CD4-positive, alpha-beta T cell treated with Interleukin-6 at 100 ng/mL for 8 hours (primary cell): ENCODE measurements around the gene HOXB9.
A peak's percentile ranks its signal among the peaks of the same experiment; 100 is the strongest.

Experiments
- DNase-seq: peaks from one replicate; pipeline ENCODE4 v3.0.0-alpha.2; 2020; ENCODE audit warnings: mixed read lengths, low spot score

The HOXB9 gene

DNA sequence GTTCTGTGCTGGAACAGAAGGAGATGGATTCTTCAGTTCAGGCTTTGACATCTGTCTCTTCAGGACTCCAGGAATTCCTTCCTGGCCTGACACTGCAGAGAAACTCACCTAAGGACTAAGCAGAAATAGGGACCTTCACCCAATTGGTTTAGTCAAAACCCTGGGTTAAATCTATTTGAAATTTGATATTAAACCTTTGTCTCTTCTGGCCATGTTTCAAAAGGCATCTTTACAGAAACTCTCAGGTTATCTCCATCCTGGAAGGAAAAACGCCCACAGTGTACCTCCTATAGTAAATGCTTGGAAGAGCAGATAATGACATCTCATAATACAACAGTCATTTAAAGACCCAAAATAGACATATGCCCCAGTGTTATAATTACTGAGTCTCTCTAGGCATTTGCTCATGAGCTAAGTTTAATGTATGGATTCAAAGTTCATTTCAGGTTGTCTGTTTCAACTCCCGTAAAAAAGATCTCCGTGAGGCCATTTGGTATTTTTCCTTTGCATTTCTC is 42.4 kb downstream of the HOXB9 start:
- DNase-seq, result no peak

DNA sequence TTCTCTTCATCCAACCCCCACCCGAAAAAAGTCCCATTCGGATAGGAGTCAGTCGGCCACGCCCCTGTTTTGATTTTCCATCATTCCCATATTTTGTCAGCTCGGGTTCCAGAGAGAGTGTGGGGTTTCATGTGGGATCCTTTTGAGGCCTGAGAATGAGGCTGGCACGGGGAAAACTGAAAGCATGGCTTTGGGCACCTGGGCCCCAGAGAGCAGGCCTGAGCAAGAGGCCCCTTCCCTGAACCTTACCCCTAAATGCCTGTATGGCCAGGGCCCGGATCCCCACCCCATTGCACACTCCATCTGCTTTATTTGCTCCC is 43.4 kb downstream of the HOXB9 start:
- no peak for DNase-seq

DNA sequence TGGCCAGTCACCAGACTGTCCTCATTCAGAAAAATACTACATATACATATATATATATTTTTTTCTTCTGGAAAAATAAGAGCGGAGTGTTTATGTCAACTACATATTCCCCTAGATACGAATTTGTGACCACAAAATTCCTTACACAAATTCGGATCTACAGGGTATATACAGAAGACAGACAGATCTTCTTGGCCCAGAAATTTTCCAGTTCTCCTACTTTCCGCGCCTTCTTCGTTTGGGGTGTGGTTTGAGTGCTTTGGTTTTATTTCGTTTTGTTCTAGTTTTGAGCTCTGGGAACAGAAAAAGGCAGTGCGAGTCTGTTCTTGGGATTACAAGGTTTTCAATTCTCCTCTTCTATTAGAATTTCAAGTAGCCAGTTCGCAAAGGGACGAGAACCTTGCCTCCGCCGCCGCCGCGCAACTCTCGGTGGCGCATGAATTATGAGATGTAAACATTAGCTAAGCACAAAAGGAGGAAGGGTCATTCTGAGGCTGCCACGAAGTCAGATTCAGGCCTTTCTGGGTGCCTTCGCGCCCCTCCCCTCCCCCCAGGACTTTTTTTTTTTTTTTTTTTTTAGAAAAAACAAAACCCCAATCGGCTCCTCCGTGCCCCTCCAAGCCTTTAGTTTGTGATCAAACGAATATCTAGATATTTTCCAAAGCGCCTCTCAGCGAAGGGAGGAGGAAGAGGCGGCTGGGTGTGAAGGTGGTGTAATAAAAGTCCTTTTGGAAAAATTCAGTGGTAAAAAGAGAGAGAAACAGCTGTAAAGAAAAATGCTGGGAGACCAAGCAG is 46.2 kb downstream of the HOXB9 start:
- no peak for DNase-seq

DNA sequence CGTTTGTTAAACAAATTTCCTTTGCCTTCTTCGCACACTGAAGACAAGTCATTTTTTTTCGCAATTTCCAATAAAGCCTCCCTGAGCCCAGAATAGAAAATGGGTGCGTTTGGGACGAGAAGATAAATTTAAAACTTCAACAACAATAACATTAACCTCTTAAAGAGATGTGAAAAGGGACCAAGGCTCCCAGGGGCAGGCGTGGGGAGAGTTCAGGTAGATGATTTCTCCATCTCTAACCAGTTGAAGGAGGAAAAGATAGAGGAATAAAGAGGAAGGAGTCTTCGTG is 46.7 kb downstream of the HOXB9 start:
- no peak for DNase-seq

DNA sequence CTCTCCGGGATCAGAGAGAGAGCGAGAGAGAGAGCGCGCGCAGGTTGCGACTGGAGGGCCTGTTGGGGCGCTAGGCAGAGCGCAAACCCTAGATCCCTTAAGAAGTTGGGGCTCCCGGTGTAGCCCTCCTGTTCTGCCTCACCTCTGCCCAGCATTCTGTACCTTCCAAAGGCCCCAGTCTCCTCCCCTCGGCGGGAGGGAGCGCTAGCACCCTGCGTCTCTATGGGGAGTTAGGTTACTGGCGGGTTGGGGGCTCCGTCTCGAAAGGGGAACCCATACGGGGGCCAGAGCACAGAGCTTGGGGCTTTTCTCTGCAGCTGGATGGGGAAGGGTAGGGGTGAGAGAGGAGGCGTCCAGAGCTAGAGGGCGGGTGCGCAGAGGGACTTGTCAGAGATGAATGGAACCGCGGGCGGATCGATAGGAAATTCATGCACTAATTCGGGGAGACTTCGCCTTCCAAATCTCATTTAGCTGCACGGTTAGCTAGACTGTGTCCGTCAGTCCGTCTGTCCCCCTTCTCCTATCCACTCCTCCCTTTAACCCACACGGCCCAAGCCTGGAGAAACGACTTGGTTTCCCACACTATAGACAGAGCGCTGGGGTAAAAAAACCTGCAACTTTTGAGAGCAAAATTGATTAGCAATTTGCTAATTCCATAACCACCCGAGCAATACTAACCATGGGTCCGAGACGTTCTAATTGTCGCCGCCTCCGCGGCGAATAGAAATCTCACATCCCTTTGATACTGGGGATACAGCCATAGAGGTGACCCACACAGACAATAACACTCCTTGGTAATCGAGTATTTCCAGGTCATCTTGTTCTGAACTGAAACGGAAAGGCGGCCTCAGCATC is 47.3 kb downstream of the HOXB9 start:
- DNase-seq, result no peak

DNA sequence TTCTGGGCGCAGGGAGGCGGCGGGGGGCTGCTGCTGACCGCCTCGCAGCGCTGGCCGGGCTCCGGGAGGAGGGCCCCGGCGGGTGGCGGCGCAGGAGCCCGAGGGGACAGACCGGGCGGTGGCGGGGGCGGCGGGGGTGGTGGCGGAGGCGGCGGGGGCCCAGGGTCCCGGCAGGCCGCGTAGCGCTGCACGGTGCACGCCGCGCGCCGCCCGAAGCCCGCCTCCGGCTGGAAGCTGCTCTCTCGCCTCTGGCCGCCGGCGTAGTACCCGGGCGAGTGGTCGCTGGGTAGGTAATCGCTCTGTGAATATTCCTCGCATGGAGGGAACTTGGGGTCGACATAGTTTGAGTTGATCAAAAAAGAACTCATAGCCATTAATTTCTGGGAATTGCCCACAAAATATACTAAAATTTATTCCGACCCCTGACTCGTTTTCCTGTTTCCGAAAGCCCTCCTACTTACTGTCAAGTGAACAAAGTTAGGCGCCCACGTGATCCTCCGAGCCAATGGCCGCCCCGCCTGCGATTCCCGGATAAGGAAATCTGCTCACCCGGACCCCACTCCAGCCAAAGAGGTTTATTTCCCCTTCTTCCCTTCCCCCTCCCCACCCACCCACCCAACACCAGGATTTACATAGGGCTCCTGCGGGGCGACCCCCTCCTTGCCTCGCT is 48.1 kb downstream of the HOXB9 start, which contains the start of gene HOXB4:
TSS of gene HOXB4 (minus strand) at position 405 of the 670 bp plus-strand sequence. CDS start at position 374, 31 bp downstream.
- peak; percentile 68 for DNase-seq

DNA sequence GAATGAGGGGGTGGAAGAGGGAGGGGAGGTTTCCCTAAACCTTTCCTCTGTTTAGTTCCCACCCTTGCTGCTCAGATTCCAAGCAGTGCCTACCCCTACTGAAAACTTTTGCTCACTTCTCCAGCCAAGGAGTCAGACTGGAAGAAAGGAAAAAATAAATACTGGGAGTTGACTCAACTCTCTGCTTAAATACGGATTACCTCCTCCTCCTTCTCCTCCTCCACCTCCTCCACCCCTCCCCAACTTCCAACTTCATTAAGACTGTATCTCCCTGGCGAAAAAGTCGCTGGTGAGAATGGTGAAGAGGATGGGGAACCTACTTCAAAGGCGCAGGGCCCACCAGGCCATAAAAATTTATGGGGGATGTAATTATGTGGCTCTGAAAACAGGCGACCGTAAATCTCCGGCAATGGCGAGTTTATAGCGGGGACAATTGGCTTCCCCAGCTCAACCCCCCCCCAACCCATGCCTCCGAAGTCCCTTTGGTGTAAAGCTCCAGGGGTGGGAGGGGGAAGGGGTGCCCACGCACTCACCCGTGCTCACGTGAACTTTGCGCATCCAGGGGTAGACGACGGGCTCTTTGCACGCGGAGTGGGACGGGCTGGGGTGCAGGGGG is 48.7 kb downstream of the HOXB9 start:
- no peak for DNase-seq

DNA sequence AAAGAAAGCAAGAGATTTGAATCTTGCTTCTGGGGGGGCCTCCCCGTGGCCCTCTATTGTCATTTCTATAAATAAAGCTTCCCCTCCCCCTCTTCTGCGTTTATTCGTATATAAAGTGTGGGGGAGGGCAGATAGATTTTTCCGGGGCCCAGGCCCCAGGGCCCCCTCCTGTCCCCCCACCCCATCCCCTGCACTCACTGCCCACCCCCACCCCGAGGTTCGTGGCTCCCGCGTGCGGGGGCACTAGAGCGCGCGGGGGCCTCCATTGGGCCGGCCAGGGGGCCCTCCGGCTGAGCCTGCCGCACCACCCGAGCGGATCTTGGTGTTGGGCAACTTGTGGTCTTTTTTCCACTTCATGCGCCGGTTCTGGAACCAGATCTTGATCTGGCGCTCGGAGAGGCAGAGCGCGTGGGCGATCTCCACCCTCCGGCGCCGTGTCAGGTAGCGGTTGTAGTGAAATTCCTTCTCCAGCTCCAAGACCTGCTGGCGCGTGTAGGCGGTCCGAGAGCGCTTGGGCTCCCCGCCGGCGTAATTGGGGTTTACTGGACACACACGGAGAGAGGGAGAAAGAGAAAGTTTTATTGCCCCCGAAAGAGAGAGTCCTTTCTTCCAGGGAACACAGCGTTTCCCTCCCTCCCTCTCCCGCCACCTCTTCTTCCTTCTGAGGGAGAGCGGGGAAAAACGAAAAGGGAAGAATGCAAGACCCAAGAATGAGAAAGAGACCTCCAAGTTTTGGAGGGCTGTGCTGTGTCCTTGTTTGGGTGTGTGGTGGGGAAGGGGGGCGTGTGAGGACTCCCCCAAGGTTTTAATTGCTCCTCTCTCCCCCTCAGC is 49.5 kb downstream of the HOXB9 start:
- DNase-seq, result no peak

DNA sequence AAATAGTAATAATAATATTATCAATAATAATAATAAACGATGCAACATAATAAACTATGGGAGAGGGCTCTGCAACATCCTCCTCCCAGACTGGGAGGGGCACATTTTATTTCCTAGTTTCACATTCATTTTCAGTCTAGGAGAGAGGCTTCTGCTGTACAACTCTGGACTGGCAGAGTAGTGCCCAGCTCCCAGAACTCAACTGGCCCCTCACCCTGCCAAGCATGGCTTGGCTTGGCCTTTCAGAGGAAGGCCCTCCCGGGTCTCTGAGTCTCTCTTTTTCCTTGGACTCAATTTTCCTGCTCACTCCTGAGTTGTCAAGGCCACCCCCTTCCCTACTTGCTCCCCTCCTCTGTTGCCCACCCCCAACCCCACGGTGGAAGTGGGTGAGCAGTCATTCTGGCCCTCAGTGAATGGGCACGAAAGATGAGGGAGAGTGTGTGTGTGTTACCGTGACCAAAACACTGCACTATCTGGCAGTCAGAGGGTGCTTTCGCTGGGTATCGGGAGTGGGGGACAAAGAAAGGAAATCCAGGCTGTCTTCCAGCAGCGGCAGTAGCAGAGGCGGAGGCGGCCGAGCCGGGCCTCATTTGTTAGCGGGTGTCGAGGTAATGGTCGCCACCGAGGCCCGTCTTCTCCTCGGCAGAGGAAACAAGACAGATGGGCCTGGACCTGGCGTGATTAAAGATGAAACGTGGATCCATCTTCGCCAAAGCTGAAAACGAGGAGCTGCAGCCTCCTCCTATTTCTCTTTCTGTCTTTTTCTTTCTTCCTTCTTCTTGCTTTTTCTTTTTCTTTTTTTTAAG is 50.3 kb downstream of the HOXB9 start:
- DNase-seq, result no peak

DNA sequence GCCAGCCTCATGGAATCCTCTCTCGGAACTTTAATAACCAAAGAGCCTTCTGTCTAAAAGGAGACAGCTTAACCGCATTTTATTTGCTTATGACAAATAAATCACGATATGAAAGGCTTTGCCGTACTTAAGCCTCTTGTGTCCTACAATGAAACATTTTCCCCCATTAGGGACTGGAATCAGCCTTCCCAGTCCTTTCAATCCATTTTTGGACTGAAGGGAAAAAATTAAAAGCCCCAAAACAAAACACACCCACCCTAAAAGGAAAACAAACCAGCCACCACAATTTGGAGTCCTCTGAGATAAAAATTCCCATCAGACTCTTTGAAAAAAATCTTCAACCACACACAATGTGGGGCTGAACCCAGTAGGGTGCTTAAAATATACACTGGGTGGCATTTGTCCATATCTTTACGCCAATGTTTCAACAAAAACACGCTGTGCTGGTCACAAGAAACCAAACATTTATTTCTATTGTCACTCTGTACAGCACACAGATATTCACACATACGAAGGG is 51.0 kb downstream of the HOXB9 start:
- no peak for DNase-seq

DNA sequence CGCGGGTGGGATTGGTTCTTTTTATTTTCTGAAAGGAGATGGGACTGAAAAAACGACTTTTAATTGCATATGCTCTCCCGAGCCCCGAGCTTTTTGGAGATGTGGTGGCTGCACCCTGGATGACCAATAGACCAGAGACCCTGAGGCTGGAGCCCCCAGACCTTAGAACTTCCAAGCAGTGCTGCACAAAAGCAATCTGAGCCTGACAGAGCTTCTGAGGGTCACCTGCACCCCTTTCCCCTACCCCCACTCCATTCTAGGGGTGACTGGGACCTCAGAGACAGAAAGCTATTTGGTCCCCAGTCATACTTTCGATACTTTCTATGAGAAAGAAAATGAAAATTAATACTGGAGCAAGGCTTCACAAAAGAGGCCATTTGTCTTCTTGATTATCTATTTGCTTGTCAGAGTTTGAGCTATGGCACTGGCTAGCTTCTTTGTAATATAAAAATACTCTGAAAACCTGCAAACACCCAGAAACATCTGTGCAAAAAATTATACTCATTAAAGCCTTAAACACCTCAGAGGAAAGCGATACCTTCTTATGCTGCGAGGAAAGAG is 51.6 kb downstream of the HOXB9 start:
- DNase-seq, result no peak

DNA sequence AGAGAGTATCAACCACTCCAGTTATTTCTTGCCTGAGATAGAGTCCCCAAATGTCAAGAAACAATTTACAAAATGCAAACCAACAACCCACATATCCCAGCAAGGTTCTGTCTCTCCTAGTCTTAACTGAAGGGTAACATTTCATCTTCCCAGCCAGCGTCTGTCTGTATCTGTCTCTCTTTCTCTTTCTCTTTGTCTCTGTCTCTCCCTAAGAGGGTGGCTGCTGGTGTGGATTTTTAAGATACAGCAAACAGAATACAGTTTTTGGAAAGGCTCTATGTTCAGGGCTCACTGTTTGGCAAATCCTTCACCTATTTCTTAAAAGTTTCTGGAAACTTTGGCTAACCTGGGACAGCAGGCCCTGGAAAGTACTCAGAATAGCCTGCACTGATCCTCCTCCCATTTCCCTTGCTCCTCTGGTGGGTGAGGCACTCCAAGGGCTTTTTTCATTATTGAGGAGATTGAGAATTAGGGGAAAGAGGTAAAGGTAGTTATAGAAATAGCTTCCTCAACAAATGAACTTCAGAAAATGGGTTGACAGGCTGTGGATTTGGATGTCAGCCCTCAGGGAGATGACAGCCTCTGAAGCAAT is 54.2 kb downstream of the HOXB9 start:
- no peak for DNase-seq
